WTC11 (cell line): ENCODE results near the gene TPRG1L. TPM values are rescaled to one million over a fixed set of nuclear protein-coding genes. Genes with fewer than 3 reads are reported as not detected.

Experiments
- ATAC-seq: fragments of 200-7000 bp; cut with Tn5 transposase; 2 replicates; pipeline ENCODE4 v1.10.0; 2021; ENCODE audit warnings: mild to moderate bottlenecking, moderate library complexity
- CTCF ChIA-PET: fragments of 300-600 bp; sonication (Branson Sonifier 250); formaldehyde crosslinking; loops from one replicate; lab custom pipeline; 2021; ENCODE audit warnings: antibody characterized with exemption; lab: Charles Lee
- POLR2A ChIA-PET: fragments of 350-600 bp; sonication (Branson Sonifier 250); formaldehyde crosslinking; loops from one replicate; lab custom pipeline; 2021; ENCODE audit warnings: antibody characterized with exemption; lab: Charles Lee
- DNase-seq: peaks from one replicate; pipeline ENCODE4 v3.0.0; 2021; ENCODE audit warnings: low spot score
- H3K27ac Mint-ChIP-seq: 2 replicates; pipeline ENCODE4 v1.8.0; 2021; ENCODE audit warnings: mixed read lengths
- H3K27me3 Mint-ChIP-seq: 2 replicates; pipeline ENCODE4 v1.8.0; 2021; ENCODE audit warnings: low read depth, mild to moderate bottlenecking, moderate library complexity, mixed read lengths
- H3K36me3 Mint-ChIP-seq: 2 replicates; pipeline ENCODE4 v1.8.0; 2021; ENCODE audit warnings: mixed read lengths
- H3K4me1 Mint-ChIP-seq: 2 replicates; pipeline ENCODE4 v1.8.0; 2022; ENCODE audit warnings: mixed read lengths
- H3K4me3 Mint-ChIP-seq: 2 replicates; pipeline ENCODE4 v1.8.0; 2021; ENCODE audit warnings: mild to moderate bottlenecking, moderate library complexity, mixed read lengths
- H3K9me3 Mint-ChIP-seq: 2 replicates; pipeline ENCODE4 v1.8.0; 2021; ENCODE audit warnings: mixed read lengths
- E2F4 ChIP-seq: sonication (generic); formaldehyde crosslinking; IDR thresholded peaks from 2 replicates; pipeline ENCODE4 v1.8.1; 2022; ENCODE audit warnings: low read depth, mild to moderate bottlenecking, moderate library complexity, missing genetic modification reagents, borderline replicate concordance
- ESRRA ChIP-seq: sonication (generic); formaldehyde crosslinking; IDR thresholded peaks from 2 replicates; pipeline ENCODE4 v1.8.1; 2022; ENCODE audit warnings: mild to moderate bottlenecking, missing genetic modification reagents, borderline replicate concordance
- GTF2I ChIP-seq: fragments of 250-450 bp; sonication (Bioruptor Pico); conservative IDR thresholded peaks from 2 replicates; pipeline ENCODE4 v1.4.0; 2021; ENCODE audit warnings: mild to moderate bottlenecking
- HMGA2 ChIP-seq: fragments of 250-450 bp; sonication (Bioruptor Pico); IDR thresholded peaks from 2 replicates; pipeline ENCODE4 v1.4.0; 2021; ENCODE audit warnings: mild to moderate bottlenecking, moderate library complexity
- SOX15 ChIP-seq: fragments of 250-450 bp; sonication (Bioruptor Pico); IDR thresholded peaks from 2 replicates; pipeline ENCODE4 v1.9.0; 2021; ENCODE audit warnings: mild to moderate bottlenecking
- TEAD1 ChIP-seq: sonication (generic); formaldehyde crosslinking; IDR thresholded peaks from 2 replicates; pipeline ENCODE4 v1.8.0; 2022; ENCODE audit warnings: mild to moderate bottlenecking, missing genetic modification reagents
- USF2 ChIP-seq: sonication (generic); formaldehyde crosslinking; IDR thresholded peaks from 2 replicates; pipeline ENCODE4 v1.8.1; 2023; ENCODE audit warnings: mild to moderate bottlenecking, missing genetic modification reagents, moderate library complexity
- ZBTB43 ChIP-seq: sonication (generic); formaldehyde crosslinking; IDR thresholded peaks from 2 replicates; pipeline ENCODE4 v1.8.1; 2023; ENCODE audit warnings: mild to moderate bottlenecking, missing genetic modification reagents
- ZNF121 ChIP-seq: sonication (generic); formaldehyde crosslinking; IDR thresholded peaks from 2 replicates; pipeline ENCODE4 v1.8.0; 2023; ENCODE audit warnings: missing genetic modification reagents
- ZNF138 ChIP-seq: sonication (generic); formaldehyde crosslinking; conservative IDR thresholded peaks from 2 replicates; pipeline ENCODE4 v1.8.1; 2022; ENCODE audit warnings: mild to moderate bottlenecking, moderate library complexity, missing genetic modification reagents
- ZNF317 ChIP-seq: sonication (generic); formaldehyde crosslinking; IDR thresholded peaks from 2 replicates; pipeline ENCODE4 v1.8.1; 2023; ENCODE audit warnings: low read depth, mild to moderate bottlenecking, moderate library complexity, missing genetic modification reagents, borderline replicate concordance
- ZNF416 ChIP-seq: fragments of 250-450 bp; sonication (Bioruptor Pico); IDR thresholded peaks from 2 replicates; pipeline ENCODE4 v1.9.0; 2021; ENCODE audit warnings: mild to moderate bottlenecking, inconsistent platforms
- ZNF532 ChIP-seq: fragments of 250-450 bp; sonication (Bioruptor Pico); IDR thresholded peaks from 2 replicates; pipeline ENCODE4 v1.9.0; 2021; ENCODE audit warnings: mild to moderate bottlenecking, borderline replicate concordance
- total RNA-seq: library from RNA; stranded (reverse); gene quantifications from 3 replicates; pipeline ENCODE4 v1.2.3, GENCODE V29; 2021
- TF ChIP-seq, protein P1 (sequence below): fragments of 250-450 bp; sonication (Bioruptor Pico); IDR thresholded peaks from 2 replicates; pipeline ENCODE4 v1.9.0; 2021; ENCODE audit warnings: mild to moderate bottlenecking
- TF ChIP-seq, protein P2 (sequence below): sonication (generic); formaldehyde crosslinking; IDR thresholded peaks from 2 replicates; pipeline ENCODE4 v1.8.0; 2023; ENCODE audit warnings: missing genetic modification reagents, mild to moderate bottlenecking, borderline replicate concordance

TPRG1L gene
- total RNA-seq, 1 experiment from 2014 or later: 20.9 TPM

- TF ChIP-seq ZNF532 (CRISPR knock-in tag): no peak
- no peak for TF ChIP-seq ESRRA (CRISPR knock-in tag)
- no peak for TF ChIP-seq E2F4
- TF ChIP-seq GTF2I: no peak
- TF ChIP-seq TEAD1 (CRISPR knock-in tag): no peak
- TF ChIP-seq, all 79 proteins: peak for 0
These were observed 6.1 kb downstream of the TPRG1L start (continued) for GRCh38 chr1:3630914-3631313.

DNA sequence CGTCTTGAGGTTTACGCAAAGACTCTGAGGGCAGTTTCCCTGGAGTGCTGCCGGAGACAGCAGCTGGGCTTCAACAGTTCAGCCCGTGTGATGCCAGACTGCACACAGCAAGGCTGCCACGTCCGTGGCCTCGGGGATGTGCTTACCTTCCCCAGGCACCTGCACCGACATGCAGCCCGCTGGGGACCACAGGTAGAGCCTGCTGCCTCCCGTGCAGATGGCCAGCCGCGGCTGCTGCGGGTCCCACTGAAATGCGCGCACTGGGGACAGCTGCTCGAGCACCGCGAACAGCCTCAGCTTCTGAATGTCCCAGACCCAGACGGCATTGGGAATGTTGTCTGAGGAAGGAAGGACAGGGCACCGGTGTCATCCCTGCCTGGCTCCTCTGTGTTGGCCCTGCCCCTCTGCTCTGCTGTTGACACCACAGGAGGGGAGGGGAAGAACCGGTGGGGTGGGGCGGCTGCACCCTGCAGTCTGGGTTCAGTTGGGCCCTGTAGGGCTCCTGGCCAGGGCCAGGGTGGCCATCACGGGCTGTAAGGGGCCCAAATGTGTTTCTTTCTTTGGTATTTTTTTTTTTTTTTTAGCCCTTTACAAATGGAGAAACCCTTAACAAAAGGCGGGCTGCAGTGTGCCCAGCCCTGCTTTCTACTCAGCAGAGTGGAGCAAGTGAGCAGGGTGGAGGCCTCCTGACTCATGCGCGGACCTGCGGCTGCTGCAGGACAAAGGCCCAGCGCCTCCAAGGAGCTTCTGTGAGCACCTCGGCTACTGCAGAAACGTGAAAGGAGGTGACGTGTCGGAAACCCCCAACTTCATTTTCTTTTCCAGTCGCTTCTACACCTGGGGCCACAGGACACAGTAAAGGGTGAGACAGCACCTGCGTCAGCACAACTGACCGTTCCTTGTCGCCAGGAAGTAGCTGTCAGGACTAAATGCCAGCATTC lies 6.8 kb downstream of the TPRG1L start:
- H3K4me3 Mint-ChIP-seq: no peak overlapping the region
- POLR2A ChIA-PET: no interaction called here
- DNase-seq (peak; percentile 12), ATAC-seq (peak; percentile 58)
- CTCF ChIA-PET: interaction anchor here (1.0 to 5.0 kb wide), 7 partner anchors 13 to 179 kb away, joined by 3 to 24 read pairs (median 6); no protein-coding TSS in a partner anchor
- 0 out of 2 replicates have a peak overlapping the region, but pooled peaks have one; percentile 27 for H3K27ac Mint-ChIP-seq
- peaks cover 27% of the 10 kb centered on the region for H3K36me3 Mint-ChIP-seq
- TF ChIP-seq, protein P1, sequence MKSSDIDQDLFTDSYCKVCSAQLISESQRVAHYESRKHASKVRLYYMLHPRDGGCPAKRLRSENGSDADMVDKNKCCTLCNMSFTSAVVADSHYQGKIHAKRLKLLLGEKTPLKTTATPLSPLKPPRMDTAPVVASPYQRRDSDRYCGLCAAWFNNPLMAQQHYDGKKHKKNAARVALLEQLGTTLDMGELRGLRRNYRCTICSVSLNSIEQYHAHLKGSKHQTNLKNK: no peak
- no peak for TF ChIP-seq ZNF416 (CRISPR knock-in tag)
- H3K9me3 Mint-ChIP-seq: no peaks in the 10 kb centered on the region
- no peaks in the 10 kb centered on the region for H3K27me3 Mint-ChIP-seq
- no peaks in the 10 kb centered on the region for H3K4me1 Mint-ChIP-seq

- DNase-seq (peak; percentile 5), ATAC-seq (no peak)
- peaks cover 32% of the 10 kb centered on the region for H3K36me3 Mint-ChIP-seq
- H3K4me1 Mint-ChIP-seq: no peaks in the 10 kb centered on the region
- ChIA-PET CTCF (interaction anchor here (1.0 to 5.0 kb wide), 3 partner anchors 92 to 180 kb away, joined by 4 to 19 read pairs (median 6); no protein-coding TSS in a partner anchor), POLR2A (no interaction called here)
- H3K4me3 Mint-ChIP-seq: no peak overlapping the region
- no peaks in the 10 kb centered on the region for H3K27me3 Mint-ChIP-seq
- H3K9me3 Mint-ChIP-seq: no peaks in the 10 kb centered on the region
- H3K27ac Mint-ChIP-seq: 0 out of 2 replicates have a peak overlapping the region, but pooled peaks have one; percentile 27
- TF ChIP-seq ZNF121 (CRISPR knock-in tag) (no peak), SOX15 (CRISPR knock-in tag) (no peak), HMGA2 (no peak), ZNF317 (no peak), ZNF138 (no peak), ZBTB43 (CRISPR knock-in tag) (no peak), USF2 (no peak), ZNF416 (CRISPR knock-in tag) (no peak)
- TF ChIP-seq, protein P2, sequence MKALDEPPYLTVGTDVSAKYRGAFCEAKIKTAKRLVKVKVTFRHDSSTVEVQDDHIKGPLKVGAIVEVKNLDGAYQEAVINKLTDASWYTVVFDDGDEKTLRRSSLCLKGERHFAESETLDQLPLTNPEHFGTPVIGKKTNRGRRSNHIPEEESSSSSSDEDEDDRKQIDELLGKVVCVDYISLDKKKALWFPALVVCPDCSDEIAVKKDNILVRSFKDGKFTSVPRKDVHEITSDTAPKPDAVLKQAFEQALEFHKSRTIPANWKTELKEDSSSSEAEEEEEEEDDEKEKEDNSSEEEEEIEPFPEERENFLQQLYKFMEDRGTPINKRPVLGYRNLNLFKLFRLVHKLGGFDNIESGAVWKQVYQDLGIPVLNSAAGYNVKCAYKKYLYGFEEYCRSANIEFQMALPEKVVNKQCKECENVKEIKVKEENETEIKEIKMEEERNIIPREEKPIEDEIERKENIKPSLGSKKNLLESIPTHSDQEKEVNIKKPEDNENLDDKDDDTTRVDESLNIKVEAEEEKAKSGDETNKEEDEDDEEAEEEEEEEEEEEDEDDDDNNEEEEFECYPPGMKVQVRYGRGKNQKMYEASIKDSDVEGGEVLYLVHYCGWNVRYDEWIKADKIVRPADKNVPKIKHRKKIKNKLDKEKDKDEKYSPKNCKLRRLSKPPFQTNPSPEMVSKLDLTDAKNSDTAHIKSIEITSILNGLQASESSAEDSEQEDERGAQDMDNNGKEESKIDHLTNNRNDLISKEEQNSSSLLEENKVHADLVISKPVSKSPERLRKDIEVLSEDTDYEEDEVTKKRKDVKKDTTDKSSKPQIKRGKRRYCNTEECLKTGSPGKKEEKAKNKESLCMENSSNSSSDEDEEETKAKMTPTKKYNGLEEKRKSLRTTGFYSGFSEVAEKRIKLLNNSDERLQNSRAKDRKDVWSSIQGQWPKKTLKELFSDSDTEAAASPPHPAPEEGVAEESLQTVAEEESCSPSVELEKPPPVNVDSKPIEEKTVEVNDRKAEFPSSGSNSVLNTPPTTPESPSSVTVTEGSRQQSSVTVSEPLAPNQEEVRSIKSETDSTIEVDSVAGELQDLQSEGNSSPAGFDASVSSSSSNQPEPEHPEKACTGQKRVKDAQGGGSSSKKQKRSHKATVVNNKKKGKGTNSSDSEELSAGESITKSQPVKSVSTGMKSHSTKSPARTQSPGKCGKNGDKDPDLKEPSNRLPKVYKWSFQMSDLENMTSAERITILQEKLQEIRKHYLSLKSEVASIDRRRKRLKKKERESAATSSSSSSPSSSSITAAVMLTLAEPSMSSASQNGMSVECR (CRISPR knock-in tag): no peak
These were observed 7.5 kb downstream of the TPRG1L start for GRCh38 chr1:3632298-3632697.
